SK-N-SH treated with all-trans-retinoic acid at 6 μM for 48 hours (cell line): ENCODE data around the gene RPL19.
A peak's percentile ranks its signal among the peaks of the same experiment; 100 is the strongest.

ENCODE experiments used
- ATAC-seq: fragments of 200-7000 bp; cut with Tn5 transposase; 3 replicates; pipeline ENCODE4 v1.9.1; 2020; ENCODE audit warnings: mild to moderate bottlenecking, moderate library complexity
- BACH2 ChIP-seq: fragments of 250-450 bp; sonication (Bioruptor Pico); IDR thresholded peaks from 2 replicates; pipeline ENCODE4 v1.9.0; 2021; ENCODE audit warnings: mild to moderate bottlenecking, borderline replicate concordance
- ESRRG ChIP-seq: fragments of 250-450 bp; sonication (Bioruptor Pico); IDR thresholded peaks from 2 replicates; pipeline ENCODE4 v1.6.1; 2021; ENCODE audit warnings: mild to moderate bottlenecking
- GLIS3 ChIP-seq: fragments of 250-450 bp; sonication (Bioruptor Pico); IDR thresholded peaks from 2 replicates; pipeline ENCODE4 v1.5.0; 2020; ENCODE audit warnings: mild to moderate bottlenecking, moderate library complexity
- ISL1 ChIP-seq: fragments of 250-450 bp; sonication (Bioruptor Pico); IDR thresholded peaks from 2 replicates; pipeline ENCODE4 v2.1.2; 2022; ENCODE audit warnings: mild to moderate bottlenecking, moderate library complexity
- OSR1 ChIP-seq: fragments of 250-450 bp; sonication (Bioruptor Pico); IDR thresholded peaks from 2 replicates; pipeline ENCODE4 v1.8.0; 2022; ENCODE audit warnings: moderate library complexity, mild to moderate bottlenecking, inconsistent platforms
- RARB ChIP-seq: fragments of 250-450 bp; sonication (Bioruptor Pico); IDR thresholded peaks from 2 replicates; pipeline ENCODE4 v1.8.0; 2021; ENCODE audit warnings: mild to moderate bottlenecking, moderate library complexity
- SNAI2 ChIP-seq: fragments of 250-450 bp; sonication (Bioruptor Pico); IDR thresholded peaks from 2 replicates; pipeline ENCODE4 v1.5.0; 2020; ENCODE audit warnings: mild to moderate bottlenecking, moderate library complexity
- TCF4 ChIP-seq: fragments of 250-450 bp; sonication (Bioruptor Pico); IDR thresholded peaks from 2 replicates; pipeline ENCODE4 v1.8.0; 2021; ENCODE audit warnings: mild to moderate bottlenecking, moderate library complexity, borderline replicate concordance
- ZC3H10 ChIP-seq: fragments of 250-450 bp; sonication (Bioruptor Pico); IDR thresholded peaks from 2 replicates; pipeline ENCODE4 v1.5.1; 2021; ENCODE audit warnings: mild to moderate bottlenecking, moderate library complexity
- ZFP3 ChIP-seq: fragments of 250-450 bp; sonication (Bioruptor Pico); IDR thresholded peaks from 2 replicates; pipeline ENCODE4 v1.5.0; 2020; ENCODE audit warnings: mild to moderate bottlenecking, moderate library complexity
- ZFP30 ChIP-seq: fragments of 450-650 bp; formaldehyde crosslinking; IDR thresholded peaks from 2 replicates; pipeline ENCODE4 v1.5.0; 2022; ENCODE audit warnings: mild to moderate bottlenecking, moderate library complexity
- ZNF565 ChIP-seq: fragments of 450-650 bp; formaldehyde crosslinking; conservative IDR thresholded peaks from 2 replicates; pipeline ENCODE4 v1.5.0; 2020; ENCODE audit warnings: low read depth, mild to moderate bottlenecking, moderate library complexity
- ZNF70 ChIP-seq: fragments of 450-650 bp; formaldehyde crosslinking; IDR thresholded peaks from 2 replicates; pipeline ENCODE4 v1.5.0; 2020; ENCODE audit warnings: mild to moderate bottlenecking, moderate library complexity
- TF ChIP-seq, protein P1 (sequence below): fragments of 250-450 bp; sonication (Bioruptor Pico); IDR thresholded peaks from 2 replicates; pipeline ENCODE4 v1.5.1; 2020; ENCODE audit warnings: low read depth, mild to moderate bottlenecking, moderate library complexity
- TF ChIP-seq, protein P2 (sequence below): fragments of 250-450 bp; sonication (Bioruptor Pico); IDR thresholded peaks from 2 replicates; pipeline ENCODE4 v1.5.0; 2020; ENCODE audit warnings: mild to moderate bottlenecking, moderate library complexity
- TF ChIP-seq, protein P3 (sequence below): fragments of 250-450 bp; sonication (Bioruptor Pico); IDR thresholded peaks from 2 replicates; pipeline ENCODE4 v1.8.0; 2021; ENCODE audit warnings: low read depth, mild to moderate bottlenecking, moderate library complexity, borderline replicate concordance
- TF ChIP-seq, protein P4 (sequence below): fragments of 250-450 bp; sonication (Bioruptor Pico); IDR thresholded peaks from 2 replicates; pipeline ENCODE4 v1.8.0; 2020; ENCODE audit warnings: mild to moderate bottlenecking, moderate library complexity, borderline replicate concordance
- TF ChIP-seq, protein P5 (sequence below): fragments of 250-450 bp; sonication (Bioruptor Pico); IDR thresholded peaks from 2 replicates; pipeline ENCODE4 v1.5.1; 2021; ENCODE audit warnings: mild to moderate bottlenecking, moderate library complexity

RPL19 gene

DNA sequence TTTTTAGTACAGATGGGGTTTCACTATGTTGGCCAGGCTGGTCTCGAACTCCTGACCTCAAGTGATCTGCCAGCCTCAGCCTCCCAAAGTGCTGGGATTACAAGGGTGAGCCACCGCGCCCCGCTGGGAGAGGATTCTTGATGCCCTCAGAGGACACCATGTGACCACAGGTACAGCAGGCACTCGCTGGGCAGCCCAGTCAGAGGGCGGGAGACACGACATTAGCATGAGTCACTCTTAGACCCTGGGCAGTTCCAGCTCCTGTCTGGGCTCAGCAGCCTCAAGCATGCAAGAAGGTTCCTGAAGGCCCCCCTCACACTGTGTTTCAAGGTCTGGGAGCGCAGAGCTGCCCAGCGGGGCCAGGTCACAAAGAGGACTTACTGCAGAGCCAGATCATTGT is 13.8 kb downstream of the RPL19 start:
- ATAC-seq = peak; percentile 56
- TF ChIP-seq ZFP3 (CRISPR knock-in tag) (no peak), GLIS3 (no peak), ZNF70 (CRISPR knock-in tag) (no peak), RARB (CRISPR knock-in tag) (no peak), ESRRG (CRISPR knock-in tag) (no peak), ZC3H10 (no peak), SNAI2 (CRISPR knock-in tag) (no peak), ZFP30 (CRISPR knock-in tag) (no peak), OSR1 (CRISPR knock-in tag) (no peak)
- TF ChIP-seq, protein P1, sequence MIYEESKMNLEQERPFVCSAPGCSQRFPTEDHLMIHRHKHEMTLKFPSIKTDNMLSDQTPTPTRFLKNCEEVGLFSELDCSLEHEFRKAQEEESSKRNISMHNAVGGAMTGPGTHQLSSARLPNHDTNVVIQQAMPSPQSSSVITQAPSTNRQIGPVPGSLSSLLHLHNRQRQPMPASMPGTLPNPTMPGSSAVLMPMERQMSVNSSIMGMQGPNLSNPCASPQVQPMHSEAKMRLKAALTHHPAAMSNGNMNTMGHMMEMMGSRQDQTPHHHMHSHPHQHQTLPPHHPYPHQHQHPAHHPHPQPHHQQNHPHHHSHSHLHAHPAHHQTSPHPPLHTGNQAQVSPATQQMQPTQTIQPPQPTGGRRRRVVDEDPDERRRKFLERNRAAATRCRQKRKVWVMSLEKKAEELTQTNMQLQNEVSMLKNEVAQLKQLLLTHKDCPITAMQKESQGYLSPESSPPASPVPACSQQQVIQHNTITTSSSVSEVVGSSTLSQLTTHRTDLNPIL (CRISPR knock-in tag) = no peak

DNA sequence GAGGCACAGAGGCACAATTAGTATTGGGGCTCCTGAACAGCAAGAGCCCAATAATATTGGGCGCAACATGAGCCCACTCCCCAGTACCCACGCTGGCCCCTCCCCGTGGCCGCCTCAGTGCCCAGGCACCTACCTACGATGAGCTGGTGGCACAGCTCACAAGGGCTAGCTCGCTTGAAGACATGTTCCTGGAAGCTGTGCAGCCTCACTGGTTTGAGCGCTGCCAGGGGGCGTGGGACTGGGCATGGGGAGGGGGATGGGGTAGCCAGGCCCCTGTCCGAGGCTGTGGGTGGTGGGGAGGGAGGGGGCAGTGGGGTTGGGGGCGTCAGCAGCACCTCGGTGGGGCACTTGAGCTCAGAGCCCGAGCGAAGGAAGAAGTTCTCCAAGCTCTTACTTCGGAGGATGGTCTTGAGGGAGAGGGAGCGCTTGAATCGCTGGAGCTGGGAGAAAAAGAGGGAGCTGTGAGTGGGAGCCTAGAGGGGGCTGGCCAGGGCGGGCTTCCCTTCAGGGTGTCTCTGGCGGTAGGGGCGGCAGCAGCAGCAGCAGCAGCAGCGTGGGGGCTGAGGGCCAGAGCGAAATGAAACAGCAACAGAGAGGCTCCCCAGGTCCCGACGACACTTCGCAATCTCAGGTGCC is 17.8 kb downstream of the RPL19 start:
- no peak for ATAC-seq
- no peak for TF ChIP-seq SNAI2 (CRISPR knock-in tag)
- TF ChIP-seq TCF4 (CRISPR knock-in tag) = no peak
- TF ChIP-seq GLIS3 = no peak
- no peak for TF ChIP-seq BACH2 (CRISPR knock-in tag)
- TF ChIP-seq, protein P2, sequence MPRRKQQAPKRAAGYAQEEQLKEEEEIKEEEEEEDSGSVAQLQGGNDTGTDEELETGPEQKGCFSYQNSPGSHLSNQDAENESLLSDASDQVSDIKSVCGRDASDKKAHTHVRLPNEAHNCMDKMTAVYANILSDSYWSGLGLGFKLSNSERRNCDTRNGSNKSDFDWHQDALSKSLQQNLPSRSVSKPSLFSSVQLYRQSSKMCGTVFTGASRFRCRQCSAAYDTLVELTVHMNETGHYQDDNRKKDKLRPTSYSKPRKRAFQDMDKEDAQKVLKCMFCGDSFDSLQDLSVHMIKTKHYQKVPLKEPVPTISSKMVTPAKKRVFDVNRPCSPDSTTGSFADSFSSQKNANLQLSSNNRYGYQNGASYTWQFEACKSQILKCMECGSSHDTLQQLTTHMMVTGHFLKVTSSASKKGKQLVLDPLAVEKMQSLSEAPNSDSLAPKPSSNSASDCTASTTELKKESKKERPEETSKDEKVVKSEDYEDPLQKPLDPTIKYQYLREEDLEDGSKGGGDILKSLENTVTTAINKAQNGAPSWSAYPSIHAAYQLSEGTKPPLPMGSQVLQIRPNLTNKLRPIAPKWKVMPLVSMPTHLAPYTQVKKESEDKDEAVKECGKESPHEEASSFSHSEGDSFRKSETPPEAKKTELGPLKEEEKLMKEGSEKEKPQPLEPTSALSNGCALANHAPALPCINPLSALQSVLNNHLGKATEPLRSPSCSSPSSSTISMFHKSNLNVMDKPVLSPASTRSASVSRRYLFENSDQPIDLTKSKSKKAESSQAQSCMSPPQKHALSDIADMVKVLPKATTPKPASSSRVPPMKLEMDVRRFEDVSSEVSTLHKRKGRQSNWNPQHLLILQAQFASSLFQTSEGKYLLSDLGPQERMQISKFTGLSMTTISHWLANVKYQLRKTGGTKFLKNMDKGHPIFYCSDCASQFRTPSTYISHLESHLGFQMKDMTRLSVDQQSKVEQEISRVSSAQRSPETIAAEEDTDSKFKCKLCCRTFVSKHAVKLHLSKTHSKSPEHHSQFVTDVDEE (CRISPR knock-in tag) = no peak
- TF ChIP-seq, protein P1 (CRISPR knock-in tag) = no peak
- TF ChIP-seq OSR1 (CRISPR knock-in tag) = no peak
- no peak for TF ChIP-seq ZFP3 (CRISPR knock-in tag)
- TF ChIP-seq, protein P3, sequence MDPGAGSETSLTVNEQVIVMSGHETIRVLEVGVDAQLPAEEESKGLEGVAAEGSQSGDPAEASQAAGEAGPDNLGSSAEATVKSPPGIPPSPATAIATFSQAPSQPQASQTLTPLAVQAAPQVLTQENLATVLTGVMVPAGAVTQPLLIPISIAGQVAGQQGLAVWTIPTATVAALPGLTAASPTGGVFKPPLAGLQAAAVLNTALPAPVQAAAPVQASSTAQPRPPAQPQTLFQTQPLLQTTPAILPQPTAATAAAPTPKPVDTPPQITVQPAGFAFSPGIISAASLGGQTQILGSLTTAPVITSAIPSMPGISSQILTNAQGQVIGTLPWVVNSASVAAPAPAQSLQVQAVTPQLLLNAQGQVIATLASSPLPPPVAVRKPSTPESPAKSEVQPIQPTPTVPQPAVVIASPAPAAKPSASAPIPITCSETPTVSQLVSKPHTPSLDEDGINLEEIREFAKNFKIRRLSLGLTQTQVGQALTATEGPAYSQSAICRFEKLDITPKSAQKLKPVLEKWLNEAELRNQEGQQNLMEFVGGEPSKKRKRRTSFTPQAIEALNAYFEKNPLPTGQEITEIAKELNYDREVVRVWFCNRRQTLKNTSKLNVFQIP = no peak
- TF ChIP-seq ISL1 = no peak
- TF ChIP-seq ZNF565 (CRISPR knock-in tag) = no peak
- no peak for TF ChIP-seq ZC3H10
- TF ChIP-seq, protein P4, sequence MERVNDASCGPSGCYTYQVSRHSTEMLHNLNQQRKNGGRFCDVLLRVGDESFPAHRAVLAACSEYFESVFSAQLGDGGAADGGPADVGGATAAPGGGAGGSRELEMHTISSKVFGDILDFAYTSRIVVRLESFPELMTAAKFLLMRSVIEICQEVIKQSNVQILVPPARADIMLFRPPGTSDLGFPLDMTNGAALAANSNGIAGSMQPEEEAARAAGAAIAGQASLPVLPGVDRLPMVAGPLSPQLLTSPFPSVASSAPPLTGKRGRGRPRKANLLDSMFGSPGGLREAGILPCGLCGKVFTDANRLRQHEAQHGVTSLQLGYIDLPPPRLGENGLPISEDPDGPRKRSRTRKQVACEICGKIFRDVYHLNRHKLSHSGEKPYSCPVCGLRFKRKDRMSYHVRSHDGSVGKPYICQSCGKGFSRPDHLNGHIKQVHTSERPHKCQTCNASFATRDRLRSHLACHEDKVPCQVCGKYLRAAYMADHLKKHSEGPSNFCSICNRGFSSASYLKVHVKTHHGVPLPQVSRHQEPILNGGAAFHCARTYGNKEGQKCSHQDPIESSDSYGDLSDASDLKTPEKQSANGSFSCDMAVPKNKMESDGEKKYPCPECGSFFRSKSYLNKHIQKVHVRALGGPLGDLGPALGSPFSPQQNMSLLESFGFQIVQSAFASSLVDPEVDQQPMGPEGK (CRISPR knock-in tag) = no peak

DNA sequence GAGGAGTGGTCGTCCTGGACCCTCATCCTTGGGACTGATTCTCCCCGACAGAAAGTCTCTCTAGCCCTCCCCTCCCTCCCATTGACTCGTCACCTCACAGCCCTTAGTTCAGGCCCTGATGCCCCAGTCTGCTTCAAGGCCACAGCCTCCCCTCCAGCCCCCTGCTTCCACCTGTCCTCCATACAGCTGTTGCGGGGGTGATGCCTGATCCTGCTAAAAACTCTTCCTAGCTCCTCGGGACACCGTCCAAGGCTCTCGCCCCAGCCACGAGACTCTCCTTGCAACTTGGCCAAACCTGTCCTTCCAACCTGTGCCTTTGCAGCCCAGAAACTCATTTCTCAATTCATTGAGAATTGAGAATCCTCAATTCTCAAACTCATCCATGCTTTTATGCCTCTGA is 18.8 kb downstream of the RPL19 start:
- ATAC-seq = no peak
- no peak for TF ChIP-seq SNAI2 (CRISPR knock-in tag)
- TF ChIP-seq, all 23 proteins: peak for 0

DNA sequence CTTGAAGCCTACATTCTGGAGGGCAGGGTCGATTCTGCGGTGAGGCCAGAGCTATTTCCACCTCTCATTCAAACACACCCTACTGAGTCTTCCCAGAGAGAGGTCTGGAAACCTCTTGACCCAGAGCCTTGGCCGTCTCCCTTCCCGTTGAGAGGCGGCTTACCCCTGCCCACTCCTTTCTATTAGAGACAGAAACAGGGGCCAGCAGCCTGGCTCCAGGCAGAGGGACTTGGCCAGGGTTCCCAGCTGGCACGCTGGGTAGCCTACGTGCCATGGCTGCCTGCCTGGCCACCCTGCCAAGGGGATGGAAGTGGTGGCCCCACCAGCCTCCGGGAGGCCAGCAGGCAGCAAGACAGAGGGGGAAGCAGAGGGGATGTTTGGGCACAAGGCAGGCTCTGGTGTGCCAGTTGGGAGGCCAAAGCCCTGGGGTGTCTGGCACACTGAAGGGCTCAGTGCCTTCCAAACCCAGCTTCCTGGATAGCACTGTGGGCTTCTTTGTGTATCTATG is 19.6 kb downstream of the RPL19 start:
- no peak for ATAC-seq
- TF ChIP-seq, protein P2 (CRISPR knock-in tag) = no peak
- TF ChIP-seq ISL1 (no peak), RARB (CRISPR knock-in tag) (no peak)
- TF ChIP-seq, protein P5, sequence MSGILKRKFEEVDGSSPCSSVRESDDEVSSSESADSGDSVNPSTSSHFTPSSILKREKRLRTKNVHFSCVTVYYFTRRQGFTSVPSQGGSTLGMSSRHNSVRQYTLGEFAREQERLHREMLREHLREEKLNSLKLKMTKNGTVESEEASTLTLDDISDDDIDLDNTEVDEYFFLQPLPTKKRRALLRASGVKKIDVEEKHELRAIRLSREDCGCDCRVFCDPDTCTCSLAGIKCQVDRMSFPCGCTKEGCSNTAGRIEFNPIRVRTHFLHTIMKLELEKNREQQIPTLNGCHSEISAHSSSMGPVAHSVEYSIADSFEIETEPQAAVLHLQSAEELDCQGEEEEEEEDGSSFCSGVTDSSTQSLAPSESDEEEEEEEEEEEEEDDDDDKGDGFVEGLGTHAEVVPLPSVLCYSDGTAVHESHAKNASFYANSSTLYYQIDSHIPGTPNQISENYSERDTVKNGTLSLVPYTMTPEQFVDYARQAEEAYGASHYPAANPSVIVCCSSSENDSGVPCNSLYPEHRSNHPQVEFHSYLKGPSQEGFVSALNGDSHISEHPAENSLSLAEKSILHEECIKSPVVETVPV (CRISPR knock-in tag) = no peak
- TF ChIP-seq, protein P3 = no peak
- TF ChIP-seq, protein P1 (CRISPR knock-in tag) = no peak
